HG03135 (cell line): ENCODE data around the gene TLR6.
"Not testable (repeated sequence)": the region's sequence is repeated elsewhere in the genome, so short reads cannot be mapped to it uniquely, and the experiment has no call there.

Source experiments
- ATAC-seq: cut with Tn5 transposase; IDR thresholded peaks from one replicate; pipeline ENCODE4 v1.9.1; 2021; ENCODE audit warnings: mild to moderate bottlenecking, moderate library complexity; ENCODE audit not compliant: unreplicated experiment

TLR6 gene

GRCh38 chr4:38823766-38824165, 32.9 kb downstream of the TLR6 start:
- ATAC-seq, result no peak

- ATAC-seq, result no peak
Observed at GRCh38 chr4:38822748-38823303, 33.8 kb downstream of the TLR6 start.

- no peak for ATAC-seq
Observed at GRCh38 chr4:38821739-38822138, 34.9 kb downstream of the TLR6 start.

GRCh38 chr4:38820329-38821061, 36.1 kb downstream of the TLR6 start:
- ATAC-seq, result peak; percentile 62

- no peak for ATAC-seq
Observed at GRCh38 chr4:38819569-38819968, 37.0 kb downstream of the TLR6 start.

- peak; percentile 44 for ATAC-seq
Observed at GRCh38 chr4:38818441-38818976, 38.1 kb downstream of the TLR6 start.

GRCh38 chr4:38815885-38816782, 40.5 kb downstream of the TLR6 start:
- ATAC-seq, result no peak

- no peak for ATAC-seq
Observed at GRCh38 chr4:38814386-38814785, 42.2 kb downstream of the TLR6 start.

- no peak for ATAC-seq
Observed at GRCh38 chr4:38811297-38811696, 45.3 kb downstream of the TLR6 start.

- not testable (repeated sequence) for ATAC-seq
Observed at GRCh38 chr4:38807462-38807861, 49.2 kb downstream of the TLR6 start.

GRCh38 chr4:38806251-38806650, 50.4 kb downstream of the TLR6 start:
- not testable (repeated sequence) for ATAC-seq

GRCh38 chr4:38805530-38806145, 51.0 kb downstream of the TLR6 start:
- ATAC-seq, result peak; percentile 74

GRCh38 chr4:38804654-38805295, 51.8 kb downstream of the TLR6 start, which contains the start of gene TLR1:
Gene TLR1 (minus strand): TSS chr4:38804791. CDS start chr4:38798831, 5,960 bp downstream.
- peak; percentile 40 for ATAC-seq

GRCh38 chr4:38803833-38804653, 52.6 kb downstream of the TLR6 start:
- peak; percentile 49 for ATAC-seq

GRCh38 chr4:38802561-38803355, 53.9 kb downstream of the TLR6 start:
- ATAC-seq, result no peak

- no peak for ATAC-seq
Observed at GRCh38 chr4:38800961-38801450, 55.6 kb downstream of the TLR6 start.

GRCh38 chr4:38800366-38800765, 56.3 kb downstream of the TLR6 start:
- ATAC-seq, result no peak

- no peak for ATAC-seq
Observed at GRCh38 chr4:38795087-38795486, 61.5 kb downstream of the TLR6 start.
